GM12891 (cell line): Measurements from ENCODE around the gene CTNND2.
"Not testable (repeated sequence)": the region's sequence is repeated elsewhere in the genome, so short reads cannot be mapped to it uniquely, and the experiment has no call there.

Experiments used
- DNase-seq: peaks from one replicate; pipeline ENCODE4 v3.0.0; 2011; ENCODE audit warnings: low spot score; ENCODE audit not compliant: insufficient read length
- FAIRE-seq: peaks from 2 replicates; lab custom pipeline; 2011; peaks lifted over from hg19 to GRCh38; lab: Jason Lieb, UNC
- PAX5 ChIP-seq: IDR thresholded peaks from 2 replicates; pipeline ENCODE4 v1.6.1; 2011; ENCODE audit warnings: low read length, moderate library complexity, mild to moderate bottlenecking; ENCODE audit not compliant: insufficient read depth, severe bottlenecking
- POLR2A ChIP-seq: IDR thresholded peaks from 2 replicates; pipeline ENCODE4 v1.6.1; 2011; ENCODE audit warnings: low read depth, low read length, control low read depth
- POLR2AphosphoS5 ChIP-seq: IDR thresholded peaks from 2 replicates; pipeline ENCODE4 v1.6.1; 2011; ENCODE audit warnings: low read depth, low read length, control low read depth
- POU2F2 ChIP-seq: IDR thresholded peaks from 2 replicates; pipeline ENCODE4 v1.6.1; 2011; ENCODE audit warnings: low read depth, mild to moderate bottlenecking, control low read depth, low read length, moderate library complexity
- SPI1 ChIP-seq: IDR thresholded peaks from 2 replicates; pipeline ENCODE4 v1.6.1; 2011; ENCODE audit warnings: low read depth, low read length, control low read depth
- TAF1 ChIP-seq: IDR thresholded peaks from 2 replicates; pipeline ENCODE4 v1.6.1; 2011; ENCODE audit warnings: low read depth, low read length, control low read depth

The CTNND2 gene

GRCh38 chr5:11869203-11869602 is 35.0 kb downstream of the CTNND2 start:
- FAIRE-seq (no peak), DNase-seq (no peak)
- TF ChIP-seq POU2F2 (no peak), SPI1 (no peak), POLR2AphosphoS5 (no peak), POLR2A (no peak), PAX5 (no peak), TAF1 (no peak)

- no peak for DNase-seq
- TF ChIP-seq PAX5 (no peak), POU2F2 (no peak), TAF1 (no peak), POLR2A (no peak), SPI1 (no peak), POLR2AphosphoS5 (no peak)
- no peak for FAIRE-seq
These were observed 40.3 kb downstream of the CTNND2 start for GRCh38 chr5:11863911-11864310.

GRCh38 chr5:11857391-11857790 is 46.9 kb downstream of the CTNND2 start:
- no peak for DNase-seq
- FAIRE-seq, result no peak
- TF ChIP-seq POLR2AphosphoS5, result no peak
- no peak for TF ChIP-seq POLR2A

GRCh38 chr5:11854936-11855335 is 49.3 kb downstream of the CTNND2 start:
- DNase-seq, result no peak
- TF ChIP-seq POLR2AphosphoS5 (no peak), POU2F2 (no peak), TAF1 (no peak), PAX5 (no peak), POLR2A (no peak), SPI1 (no peak)
- no peak for FAIRE-seq

- no peak for DNase-seq
- no peak for FAIRE-seq
- TF ChIP-seq SPI1 (no peak), POU2F2 (no peak), POLR2A (no peak), PAX5 (no peak), TAF1 (no peak), POLR2AphosphoS5 (no peak)
These were observed 50.5 kb downstream of the CTNND2 start for GRCh38 chr5:11853796-11854195.

GRCh38 chr5:11853140-11853539 is 51.1 kb downstream of the CTNND2 start:
- no peak for TF ChIP-seq TAF1
- TF ChIP-seq POLR2A, result no peak
- TF ChIP-seq POLR2AphosphoS5, result no peak
- no peak for TF ChIP-seq POU2F2
- TF ChIP-seq SPI1, result no peak
- no peak for TF ChIP-seq PAX5
- DNase-seq (no peak), FAIRE-seq (no peak)

- DNase-seq (no peak), FAIRE-seq (no peak)
- TF ChIP-seq POU2F2 (no peak), TAF1 (no peak), POLR2A (no peak), POLR2AphosphoS5 (no peak), SPI1 (no peak), PAX5 (no peak)
These were observed 51.5 kb downstream of the CTNND2 start for GRCh38 chr5:11852717-11853087.

GRCh38 chr5:11851965-11852716 is 52.1 kb downstream of the CTNND2 start:
- FAIRE-seq (no peak), DNase-seq (no peak)
- no peak for TF ChIP-seq TAF1
- TF ChIP-seq POLR2AphosphoS5, result no peak
- TF ChIP-seq SPI1, result no peak
- no peak for TF ChIP-seq POU2F2
- TF ChIP-seq POLR2A, result no peak
- TF ChIP-seq PAX5, result no peak

- DNase-seq (no peak), FAIRE-seq (no peak)
- no peak for TF ChIP-seq SPI1
- TF ChIP-seq TAF1, result no peak
- TF ChIP-seq POLR2AphosphoS5, result no peak
These were observed 52.8 kb downstream of the CTNND2 start for GRCh38 chr5:11851416-11851815.

GRCh38 chr5:11828566-11828965 is 75.7 kb downstream of the CTNND2 start:
- not testable (repeated sequence) for DNase-seq, FAIRE-seq

- DNase-seq, result no peak
- FAIRE-seq, result no peak
- TF ChIP-seq POLR2AphosphoS5 (no peak), POU2F2 (no peak), POLR2A (no peak), SPI1 (no peak), TAF1 (no peak), PAX5 (no peak)
These were observed 81.6 kb downstream of the CTNND2 start for GRCh38 chr5:11822598-11822997.
